Measurements from ENCODE around the gene C10orf71.

GRCh38 chr10:49321021-49321420 is 22.1 kb downstream of the C10orf71 start:
- TF ChIP-seq CTCF (IDR thresholded peaks at IDR 0.05) (no peak), POLR2A (IDR thresholded peaks at IDR 0.05) (no peak), POLR2AphosphoS5 (IDR thresholded peaks at IDR 0.05) (no peak)

All from breast epithelium (tissue), 3 donors.